GM12874 (cell line): ENCODE measurements around the gene CD207.

ENCODE experiments used
- TF ChIP-seq, protein P1 (sequence below): IDR thresholded peaks from 2 replicates; pipeline ENCODE4 v1.5.1; 2011; ENCODE audit warnings: low read depth, mild to moderate bottlenecking, control low read depth, low read length, moderate library complexity; ENCODE audit not compliant: insufficient read depth

CD207 gene

DNA sequence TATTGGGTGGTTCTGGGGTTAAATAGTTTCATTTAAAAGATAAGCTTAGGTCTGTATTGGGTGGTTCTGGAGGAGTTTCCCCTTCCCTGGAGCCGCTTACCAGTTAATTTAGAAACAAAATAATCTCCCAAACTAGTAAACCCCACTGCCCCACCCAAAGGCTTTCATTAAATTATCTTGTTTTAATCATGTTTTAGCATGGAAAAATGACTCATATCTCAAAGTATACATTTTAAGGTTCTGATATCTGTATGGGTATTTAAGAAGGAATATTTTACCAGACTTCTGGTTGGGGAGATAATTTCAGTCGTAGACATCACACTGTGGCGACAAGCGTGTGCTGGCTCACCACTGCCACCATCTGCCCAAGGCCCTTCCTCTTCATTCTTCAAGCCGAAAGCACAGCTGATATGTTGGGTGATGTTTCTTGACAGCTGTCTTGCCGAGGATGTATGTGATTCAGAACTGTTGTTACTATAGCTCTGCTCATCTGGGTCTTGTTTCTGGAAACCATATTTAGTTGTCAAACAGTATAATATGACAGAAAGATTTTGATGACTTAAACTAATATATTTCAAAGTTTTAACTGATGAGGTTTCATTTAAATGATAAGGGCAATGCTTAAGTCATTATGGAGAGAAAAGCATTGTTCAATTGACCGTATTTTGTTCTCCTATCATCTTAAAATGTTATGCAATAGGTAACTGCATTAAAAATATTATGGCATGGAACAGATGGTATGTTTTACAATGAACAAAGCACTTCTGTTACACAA lies 50.3 kb downstream of the CD207 start:
- TF ChIP-seq, protein P1, sequence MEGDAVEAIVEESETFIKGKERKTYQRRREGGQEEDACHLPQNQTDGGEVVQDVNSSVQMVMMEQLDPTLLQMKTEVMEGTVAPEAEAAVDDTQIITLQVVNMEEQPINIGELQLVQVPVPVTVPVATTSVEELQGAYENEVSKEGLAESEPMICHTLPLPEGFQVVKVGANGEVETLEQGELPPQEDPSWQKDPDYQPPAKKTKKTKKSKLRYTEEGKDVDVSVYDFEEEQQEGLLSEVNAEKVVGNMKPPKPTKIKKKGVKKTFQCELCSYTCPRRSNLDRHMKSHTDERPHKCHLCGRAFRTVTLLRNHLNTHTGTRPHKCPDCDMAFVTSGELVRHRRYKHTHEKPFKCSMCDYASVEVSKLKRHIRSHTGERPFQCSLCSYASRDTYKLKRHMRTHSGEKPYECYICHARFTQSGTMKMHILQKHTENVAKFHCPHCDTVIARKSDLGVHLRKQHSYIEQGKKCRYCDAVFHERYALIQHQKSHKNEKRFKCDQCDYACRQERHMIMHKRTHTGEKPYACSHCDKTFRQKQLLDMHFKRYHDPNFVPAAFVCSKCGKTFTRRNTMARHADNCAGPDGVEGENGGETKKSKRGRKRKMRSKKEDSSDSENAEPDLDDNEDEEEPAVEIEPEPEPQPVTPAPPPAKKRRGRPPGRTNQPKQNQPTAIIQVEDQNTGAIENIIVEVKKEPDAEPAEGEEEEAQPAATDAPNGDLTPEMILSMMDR = peak; percentile 46; the same call in 1 of the 2 replicates

DNA sequence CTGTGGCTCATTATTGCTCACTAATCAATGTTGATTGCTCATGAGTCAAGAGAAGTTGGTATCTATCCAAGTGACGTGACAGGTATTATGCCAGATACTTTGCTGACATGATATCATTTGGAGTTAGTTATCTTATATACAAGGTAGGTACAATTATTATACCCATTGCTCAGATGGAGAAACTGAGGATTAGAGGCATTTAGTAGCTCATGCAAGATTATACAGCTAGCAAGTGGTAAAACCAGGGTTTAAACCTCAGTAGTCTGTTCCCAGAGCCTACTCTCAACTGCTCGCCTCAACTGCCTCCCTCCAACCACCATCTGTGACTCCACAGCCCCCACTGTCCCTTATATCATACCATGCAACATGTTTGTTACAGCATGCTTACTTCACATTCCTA lies 51.3 kb downstream of the CD207 start:
- TF ChIP-seq, protein P1 = no peak
